Pulmonary artery endothelial cell (primary cell): ENCODE measurements around the gene EFNA5. TPM values are rescaled to one million over a fixed set of nuclear protein-coding genes. Genes with fewer than 3 reads are reported as not detected.

Experiments
- DNase-seq: peaks from one replicate; pipeline ENCODE4 v3.0.0-alpha.2; 2011; ENCODE audit warnings: low read depth, low spot score
- total RNA-seq: library from RNA; depleted of rRNA; stranded (reverse); fragments of >200 nt; gene quantifications from 2 replicates; pipeline ENCODE4 v1.2.3, GENCODE V29; 2014

EFNA5 gene
- total RNA-seq, 1 donor from 2014 or later: 15.0 TPM

- no peak for DNase-seq
These were observed 2.3 kb upstream of the EFNA5 start for GRCh38 chr5:107673039-107673367.

- peak; percentile 92 for DNase-seq
These were observed 1.7 kb upstream of the EFNA5 start for GRCh38 chr5:107672211-107673038.

- no peak for DNase-seq
These were observed 1.0 kb upstream of the EFNA5 start for GRCh38 chr5:107671742-107672210.

GRCh38 chr5:107670087-107670931, 428 bp downstream of the EFNA5 start:
- DNase-seq: no peak

GRCh38 chr5:107669096-107670031, 1.4 kb downstream of the EFNA5 start:
- DNase-seq: no peak

GRCh38 chr5:107668154-107669095, 2.3 kb downstream of the EFNA5 start:
- DNase-seq: no peak

GRCh38 chr5:107666051-107666655, 4.6 kb downstream of the EFNA5 start:
- no peak for DNase-seq

- DNase-seq: no peak
These were observed 5.6 kb downstream of the EFNA5 start for GRCh38 chr5:107665036-107665570.

- no peak for DNase-seq
These were observed 7.0 kb downstream of the EFNA5 start for GRCh38 chr5:107663697-107664096.

GRCh38 chr5:107661650-107662044, 9.1 kb downstream of the EFNA5 start:
- DNase-seq: no peak

- no peak for DNase-seq
These were observed 9.6 kb downstream of the EFNA5 start for GRCh38 chr5:107661038-107661649.

GRCh38 chr5:107658528-107658927, 12.2 kb downstream of the EFNA5 start:
- no peak for DNase-seq

- no peak for DNase-seq
These were observed 14.9 kb downstream of the EFNA5 start for GRCh38 chr5:107655831-107656230.

- no peak for DNase-seq
These were observed 15.9 kb downstream of the EFNA5 start for GRCh38 chr5:107654827-107655226.

- DNase-seq: no peak
These were observed 17.1 kb downstream of the EFNA5 start for GRCh38 chr5:107653685-107654084.

GRCh38 chr5:107652839-107653607, 17.7 kb downstream of the EFNA5 start:
- no peak for DNase-seq

GRCh38 chr5:107652408-107652807, 18.3 kb downstream of the EFNA5 start:
- no peak for DNase-seq

- DNase-seq: no peak
These were observed 19.4 kb downstream of the EFNA5 start for GRCh38 chr5:107651325-107651724.
